SK-N-SH treated with all-trans-retinoic acid at 6 μM for 48 hours (cell line): ENCODE measurements around the gene OR51V1.

Experiments used
- ARNTL ChIP-seq: fragments of 450-650 bp; formaldehyde crosslinking; IDR thresholded peaks from 2 replicates; pipeline ENCODE4 v1.5.0; 2020; ENCODE audit warnings: low read depth, mild to moderate bottlenecking, moderate library complexity, borderline replicate concordance
- GLIS3 ChIP-seq: fragments of 250-450 bp; sonication (Bioruptor Pico); IDR thresholded peaks from 2 replicates; pipeline ENCODE4 v1.5.0; 2020; ENCODE audit warnings: mild to moderate bottlenecking, moderate library complexity
- PATZ1 ChIP-seq: fragments of 250-450 bp; sonication (Bioruptor Pico); IDR thresholded peaks from 2 replicates; pipeline ENCODE4 v1.8.0; 2020; ENCODE audit warnings: mild to moderate bottlenecking, moderate library complexity, borderline replicate concordance
- ZFP3 ChIP-seq: fragments of 250-450 bp; sonication (Bioruptor Pico); IDR thresholded peaks from 2 replicates; pipeline ENCODE4 v1.5.0; 2020; ENCODE audit warnings: mild to moderate bottlenecking, moderate library complexity
- ZNF565 ChIP-seq: fragments of 450-650 bp; formaldehyde crosslinking; conservative IDR thresholded peaks from 2 replicates; pipeline ENCODE4 v1.5.0; 2020; ENCODE audit warnings: low read depth, mild to moderate bottlenecking, moderate library complexity
- ZNF8 ChIP-seq: fragments of 450-650 bp; formaldehyde crosslinking; IDR thresholded peaks from 2 replicates; pipeline ENCODE4 v1.5.0; 2020; ENCODE audit warnings: mild to moderate bottlenecking, moderate library complexity
- TF ChIP-seq, protein P1 (sequence below): fragments of 250-450 bp; sonication (Bioruptor Pico); IDR thresholded peaks from 2 replicates; pipeline ENCODE4 v1.5.1; 2020; ENCODE audit warnings: low read depth, mild to moderate bottlenecking, moderate library complexity

- TF ChIP-seq PATZ1 (CRISPR knock-in tag) (no peak), GLIS3 (CRISPR knock-in tag) (no peak), ZNF565 (CRISPR knock-in tag) (no peak), ARNTL (CRISPR knock-in tag) (no peak), ZNF8 (CRISPR knock-in tag) (no peak), ZFP3 (no peak)
- TF ChIP-seq, protein P1, sequence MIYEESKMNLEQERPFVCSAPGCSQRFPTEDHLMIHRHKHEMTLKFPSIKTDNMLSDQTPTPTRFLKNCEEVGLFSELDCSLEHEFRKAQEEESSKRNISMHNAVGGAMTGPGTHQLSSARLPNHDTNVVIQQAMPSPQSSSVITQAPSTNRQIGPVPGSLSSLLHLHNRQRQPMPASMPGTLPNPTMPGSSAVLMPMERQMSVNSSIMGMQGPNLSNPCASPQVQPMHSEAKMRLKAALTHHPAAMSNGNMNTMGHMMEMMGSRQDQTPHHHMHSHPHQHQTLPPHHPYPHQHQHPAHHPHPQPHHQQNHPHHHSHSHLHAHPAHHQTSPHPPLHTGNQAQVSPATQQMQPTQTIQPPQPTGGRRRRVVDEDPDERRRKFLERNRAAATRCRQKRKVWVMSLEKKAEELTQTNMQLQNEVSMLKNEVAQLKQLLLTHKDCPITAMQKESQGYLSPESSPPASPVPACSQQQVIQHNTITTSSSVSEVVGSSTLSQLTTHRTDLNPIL (CRISPR knock-in tag), result no peak
Measured at GRCh38 chr11:5198285-5198684, 2.2 kb downstream of the OR51V1 start.
